IMR-90 (cell line): ENCODE measurements around the gene NFATC1. TPM values are rescaled to one million over a fixed set of nuclear protein-coding genes. Genes with fewer than 3 reads are reported as not detected.

Source experiments
- ATAC-seq: fragments of 200-7000 bp; cut with Tn5 transposase; 2 replicates; pipeline ENCODE4 v1.9.1; 2020; ENCODE audit warnings: low read depth, mild to moderate bottlenecking, moderate library complexity
- BruUV-seq: library from RNA; stranded (reverse); fragments of 400-500 nt; replicated peaks from 2 replicates; lab custom pipeline; 2021; lab: Mats Ljungman, UMichigan
- CTCF ChIA-PET: fragments of 300-600 bp; formaldehyde crosslinking; extraction: SDS; loops from one replicate; lab custom pipeline; 2021; ENCODE audit warnings: antibody characterized with exemption; lab: Yijun Ruan, JAX
- POLR2A ChIA-PET: fragments of 300-600 bp; sonication (Branson Sonifier 250); formaldehyde crosslinking; loops from one replicate; lab custom pipeline; 2022; ENCODE audit warnings: antibody characterized with exemption; ENCODE audit not compliant: unreplicated experiment; lab: Charles Lee
- DNase-seq: peaks from one replicate; pipeline ENCODE4 v3.0.0; 2013
- H2AFZ ChIP-seq: replicated peaks from 2 replicates; pipeline ENCODE3; 2013; ENCODE audit warnings: low read length, mild to moderate bottlenecking; ENCODE audit not compliant: poor library complexity
- H2AK5ac ChIP-seq: 2 replicates; pipeline ENCODE4 v1.6.1; 2013; ENCODE audit warnings: low read depth, low read length, inconsistent platforms
- H2AK9ac ChIP-seq: replicated peaks from 2 replicates; pipeline ENCODE3; 2013; ENCODE audit warnings: mild to moderate bottlenecking, low read depth, low read length, moderate library complexity; ENCODE audit not compliant: poor library complexity
- H2BK120ac ChIP-seq: 2 replicates; pipeline ENCODE4 v1.6.1; 2013; ENCODE audit warnings: low read depth, low read length, inconsistent platforms
- H2BK15ac ChIP-seq: 3 replicates; pipeline ENCODE4 v1.6.1; 2013; ENCODE audit warnings: low read depth, low read length, inconsistent platforms
- H2BK20ac ChIP-seq: 2 replicates; pipeline ENCODE4 v1.6.1; 2013; ENCODE audit warnings: low read depth, mild to moderate bottlenecking, inconsistent platforms, low read length, moderate library complexity
- H2BK5ac ChIP-seq: 2 replicates; pipeline ENCODE4 v1.6.1; 2013; ENCODE audit warnings: mild to moderate bottlenecking, low read depth, low read length, inconsistent platforms; ENCODE audit not compliant: poor library complexity, severe bottlenecking
- H3K14ac ChIP-seq: replicated peaks from 2 replicates; pipeline ENCODE4 v1.6.1; 2013; ENCODE audit warnings: low read depth, low read length, inconsistent platforms
- H3K18ac ChIP-seq: 2 replicates; pipeline ENCODE4 v1.6.1; 2013; ENCODE audit warnings: low read depth, low read length, control low read depth
- H3K23ac ChIP-seq: 2 replicates; pipeline ENCODE4 v1.6.1; 2013; ENCODE audit warnings: low read depth, low read length, inconsistent platforms
- H3K27ac ChIP-seq: 2 replicates; pipeline ENCODE4 v1.5.1; 2013; ENCODE audit warnings: mild to moderate bottlenecking, control low read depth, low read length; ENCODE audit not compliant: insufficient read depth
- H3K27me3 ChIP-seq: 2 replicates; pipeline ENCODE4 v1.6.1; 2013; ENCODE audit warnings: low read length; ENCODE audit not compliant: control insufficient read depth, insufficient read depth
- H3K36me3 ChIP-seq: 2 replicates; pipeline ENCODE4 v1.6.1; 2013; ENCODE audit warnings: low read length, mixed read lengths; ENCODE audit not compliant: control insufficient read depth, insufficient read depth
- H3K4ac ChIP-seq: 2 replicates; pipeline ENCODE4 v1.6.1; 2013; ENCODE audit warnings: low read depth, low read length, inconsistent platforms
- H3K4me1 ChIP-seq: 2 replicates; pipeline ENCODE4 v1.6.1; 2013; ENCODE audit warnings: low read length, mixed read lengths; ENCODE audit not compliant: control insufficient read depth, insufficient read depth
- H3K4me2 ChIP-seq: 2 replicates; pipeline ENCODE4 v1.6.1; 2013; ENCODE audit warnings: low read depth, mild to moderate bottlenecking, control low read depth, low read length, moderate library complexity
- H3K4me3 ChIP-seq: 2 replicates; pipeline ENCODE4 v1.5.1; 2013; ENCODE audit warnings: low read depth, mild to moderate bottlenecking, control low read depth, low read length, moderate library complexity; ENCODE audit not compliant: insufficient read depth
- H3K56ac ChIP-seq: 2 replicates; pipeline ENCODE4 v1.6.1; 2013; ENCODE audit warnings: low read length, inconsistent platforms; ENCODE audit not compliant: insufficient read depth; ENCODE audit errors: extremely low read depth
- H3K79me1 ChIP-seq, 2 experiments: 2 replicates each; pipeline ENCODE4 v1.6.1; 2013; ENCODE audit warnings: low read length in 2 of 2, inconsistent platforms in 1 of 2, low read depth in 1 of 2
- H3K9ac ChIP-seq: 2 replicates; pipeline ENCODE4 v1.6.1; 2013; ENCODE audit warnings: low read depth, low read length, control low read depth
- H3K9me1 ChIP-seq: 2 replicates; pipeline ENCODE4 v1.6.1; 2013; ENCODE audit warnings: low read length, inconsistent platforms; ENCODE audit not compliant: insufficient read depth
- H3K9me3 ChIP-seq: 2 replicates; pipeline ENCODE4 v1.6.1; 2013; ENCODE audit warnings: low read length; ENCODE audit not compliant: control insufficient read depth, insufficient read depth
- H4K20me1 ChIP-seq: 2 replicates; pipeline ENCODE4 v1.6.1; 2013; ENCODE audit warnings: low read length, inconsistent platforms; ENCODE audit not compliant: insufficient read depth
- H4K5ac ChIP-seq: 2 replicates; pipeline ENCODE4 v1.6.1; 2013; ENCODE audit warnings: mild to moderate bottlenecking, low read depth, low read length, control low read depth
- H4K8ac ChIP-seq, 2 experiments: 2 replicates each; pipeline ENCODE4 v1.6.1; 2013; ENCODE audit warnings: low read depth in 2 of 2, low read length in 2 of 2, control low read depth in 1 of 2, inconsistent platforms in 1 of 2
- H4K91ac ChIP-seq: 2 replicates; pipeline ENCODE4 v1.6.1; 2013; ENCODE audit warnings: low read depth, low read length, inconsistent platforms; ENCODE audit not compliant: insufficient read depth
- BHLHE40 ChIP-seq: fragments of 150-350 bp; IDR thresholded peaks from 2 replicates; pipeline ENCODE4 v1.6.1; 2016; ENCODE audit warnings: mild to moderate bottlenecking, low read depth, low read length
- CEBPB ChIP-seq: IDR thresholded peaks from 2 replicates; pipeline ENCODE4 v1.6.1; 2012; ENCODE audit warnings: low read depth, low read length, improper control_type of control experiment
- CHD1 ChIP-seq: IDR thresholded peaks from 2 replicates; pipeline ENCODE4 v1.6.1; 2012; ENCODE audit warnings: low read depth, low read length, improper control_type of control experiment
- FOS ChIP-seq: fragments of 150-350 bp; IDR thresholded peaks from 2 replicates; pipeline ENCODE4 v1.6.1; 2016; ENCODE audit warnings: low read depth, low read length
- MAZ ChIP-seq: IDR thresholded peaks from 2 replicates; pipeline ENCODE4 v1.6.1; 2012; ENCODE audit warnings: low read depth, mild to moderate bottlenecking, low read length, improper control_type of control experiment, moderate library complexity, borderline replicate concordance
- MXI1 ChIP-seq: IDR thresholded peaks from 2 replicates; pipeline ENCODE4 v1.6.1; 2012; ENCODE audit warnings: low read depth, mild to moderate bottlenecking, low read length, moderate library complexity, borderline replicate concordance
- NFE2L2 ChIP-seq: fragments of 150-350 bp; IDR thresholded peaks from 2 replicates; pipeline ENCODE4 v1.6.1; 2016; ENCODE audit warnings: low read depth, mild to moderate bottlenecking, low read length
- POLR2A ChIP-seq: IDR thresholded peaks from 2 replicates; pipeline ENCODE4 v1.6.1; 2012; ENCODE audit warnings: mild to moderate bottlenecking, low read depth, low read length
- RAD21 ChIP-seq: IDR thresholded peaks from 2 replicates; pipeline ENCODE4 v1.6.1; 2012; ENCODE audit warnings: low read length, improper control_type of control experiment
- RCOR1 ChIP-seq: IDR thresholded peaks from 2 replicates; pipeline ENCODE4 v1.6.1; 2012; ENCODE audit warnings: mild to moderate bottlenecking, low read length, improper control_type of control experiment; ENCODE audit not compliant: insufficient replicate concordance
- RFX5 ChIP-seq: IDR thresholded peaks from 2 replicates; pipeline ENCODE4 v1.8.0; 2012; ENCODE audit warnings: low read depth, mild to moderate bottlenecking, low read length, moderate library complexity
- WGBS, 2 experiments: methylation state at CpG; one replicate each; pipeline versions ENCODE4 v1.1.5 to v1.1.7; 2013; ENCODE audit warnings: missing lambda C conversion rate in 2 of 2; ENCODE audit not compliant: insufficient read length in 1 of 2; ENCODE audit errors: extremely low coverage in 2 of 2; 5-methylcytosine and 5-hydroxymethylcytosine counted together
- dilution Hi-C: fragments of 300-500 bp; cut with HindIII; formaldehyde crosslinking; loops from one replicate; pipeline ENCODE4 v1.14.3; 2018; ENCODE audit warnings: low sequenced_read_pairs; ENCODE audit not compliant: unreplicated experiment
- in situ Hi-C: fragments of 300-500 bp; cut with MboI; formaldehyde crosslinking; loops from 3 replicates; pipeline ENCODE4 v1.14.3; 2019; ENCODE audit warnings: low sequenced_read_pairs, inconsistent platforms, mixed read lengths
- intact Hi-C: fragments of 100-400 bp; cut with micrococcal nuclease; formaldehyde crosslinking; loops from 2 replicates; pipeline ENCODE4 v1.10.0; 2022
- polyA plus RNA-seq, 3 experiments: library from polyadenylated mRNA; depleted of rRNA; stranded (reverse); fragments of >200 nt; gene quantifications; 2 replicates each; pipeline ENCODE4 v1.2.3, GENCODE V29; 2012; ENCODE audit warnings: low replicate concordance in 1 of 3
- total RNA-seq: library from RNA; depleted of rRNA; stranded (reverse); fragments of >200 nt; gene quantifications from 2 replicates; pipeline ENCODE4 v1.2.3, GENCODE V29; 2012
- TF ChIP-seq, protein P1 (sequence below): fragments of 150-350 bp; IDR thresholded peaks from 2 replicates; pipeline ENCODE4 v1.6.1; 2017; ENCODE audit warnings: mild to moderate bottlenecking, antibody characterized with exemption, low read length, low read depth
- TF ChIP-seq, protein P2 (sequence below): fragments of 150-350 bp; IDR thresholded peaks from 2 replicates; pipeline ENCODE4 v1.6.1; 2016; ENCODE audit warnings: low read depth, mild to moderate bottlenecking, low read length, moderate library complexity, borderline replicate concordance
- TF ChIP-seq, protein P3 (sequence below): conservative IDR thresholded peaks from 2 replicates; pipeline ENCODE4 v1.5.1; 2012; ENCODE audit warnings: mild to moderate bottlenecking, low read depth, low read length, improper control_type of control experiment

The NFATC1 gene
- total and polyA plus RNA-seq, 2 of the 4 experiments (the other 2 are of a cell fraction): 0.36 to 1.8 TPM

DNA sequence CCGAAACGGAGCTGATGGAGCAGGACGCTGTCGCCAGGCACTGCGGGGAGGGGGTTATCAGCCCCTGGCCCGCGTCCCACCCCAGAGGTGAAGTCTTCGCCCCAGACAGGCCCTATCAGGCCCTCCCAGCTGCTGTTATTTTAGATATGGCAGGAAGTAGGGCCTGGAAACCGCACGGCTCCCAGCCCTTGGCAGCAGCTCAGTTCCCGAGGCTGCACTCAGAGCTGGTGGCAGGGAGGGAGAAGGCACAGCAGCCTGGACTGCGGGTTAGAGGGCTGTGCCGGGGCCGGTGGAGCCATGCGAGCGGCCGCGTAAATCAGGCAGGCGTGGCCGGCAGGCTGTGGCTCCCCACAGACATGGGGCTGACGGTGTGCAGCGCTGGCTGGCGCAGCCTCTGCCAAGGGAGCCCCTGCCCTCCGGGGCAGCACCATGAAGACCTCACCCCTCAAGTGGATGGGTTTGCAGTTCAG lies 111.4 kb downstream of the NFATC1 start:
- Histone ChIP-seq H3K9me1 (no peaks in the 10 kb centered on the region), H3K27ac (no peak overlapping the region), H3K4me2 (peak overlapping the region; percentile 63; the same call in 1 of the 2 replicates), H3K4me1 (peaks cover 5% of the 10 kb centered on the region; the same call in 1 of the 2 replicates), H2BK20ac (no peak overlapping the region), H3K18ac (no peak overlapping the region; the same call in 1 of the 2 replicates), H2BK5ac (no peak overlapping the region), H4K8ac (peak overlapping the region; percentile 52 to 72; a peak in 2 of 4 replicates), H4K91ac (peak overlapping the region; percentile 7; the same call in 1 of the 2 replicates), H2BK120ac (no peak overlapping the region), H3K56ac (no peak overlapping the region), H3K4ac (0 out of 2 replicates have a peak overlapping the region, but pooled peaks have one; percentile 61), H2BK15ac (no peak overlapping the region), H2AFZ (peak overlapping the region; percentile 83), H3K79me1 (no peaks in the 10 kb centered on the region), H3K14ac (no peak overlapping the region), H3K4me3 (no peak overlapping the region), H4K20me1 (no peaks in the 10 kb centered on the region), H4K5ac (peak overlapping the region; percentile 21; the same call in 1 of the 2 replicates), H3K9ac (peak overlapping the region; percentile 20; the same call in 1 of the 2 replicates), H3K27me3 (no peaks in the 10 kb centered on the region; the same call in 1 of the 2 replicates), H3K9me3 (peaks cover 4% of the 10 kb centered on the region; the same call in 1 of the 2 replicates), H3K23ac (no peak overlapping the region), H3K36me3 (no peaks in the 10 kb centered on the region), H2AK9ac (peak overlapping the region; percentile 77), H2AK5ac (no peak overlapping the region)
- ChIA-PET CTCF (interaction anchor here (1.2 kb wide), 1 partner anchor 10 kb away, joined by 4 read pairs; no protein-coding TSS in a partner anchor), POLR2A (no interaction called here)
- intact Hi-C loops: no loop called here
- ATAC-seq (peak; percentile 56), DNase-seq (no peak)
- 53% methylated on average over 5 of the region's 24 CpGs; no CpG with 5 or more reads in 1 of the 2 experiments for WGBS, 2 experiments
- no TSS peak for BruUV-seq
- TF ChIP-seq, protein P1, sequence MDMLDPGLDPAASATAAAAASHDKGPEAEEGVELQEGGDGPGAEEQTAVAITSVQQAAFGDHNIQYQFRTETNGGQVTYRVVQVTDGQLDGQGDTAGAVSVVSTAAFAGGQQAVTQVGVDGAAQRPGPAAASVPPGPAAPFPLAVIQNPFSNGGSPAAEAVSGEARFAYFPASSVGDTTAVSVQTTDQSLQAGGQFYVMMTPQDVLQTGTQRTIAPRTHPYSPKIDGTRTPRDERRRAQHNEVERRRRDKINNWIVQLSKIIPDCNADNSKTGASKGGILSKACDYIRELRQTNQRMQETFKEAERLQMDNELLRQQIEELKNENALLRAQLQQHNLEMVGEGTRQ: no peak
- TF ChIP-seq RFX5 (no peak), BHLHE40 (no peak), RCOR1 (no peak), POLR2A (no peak), FOS (no peak), CHD1 (no peak), NFE2L2 (no peak), CEBPB (no peak), RAD21 (no peak), MAZ (no peak), MXI1 (no peak)
- TF ChIP-seq, protein P2, sequence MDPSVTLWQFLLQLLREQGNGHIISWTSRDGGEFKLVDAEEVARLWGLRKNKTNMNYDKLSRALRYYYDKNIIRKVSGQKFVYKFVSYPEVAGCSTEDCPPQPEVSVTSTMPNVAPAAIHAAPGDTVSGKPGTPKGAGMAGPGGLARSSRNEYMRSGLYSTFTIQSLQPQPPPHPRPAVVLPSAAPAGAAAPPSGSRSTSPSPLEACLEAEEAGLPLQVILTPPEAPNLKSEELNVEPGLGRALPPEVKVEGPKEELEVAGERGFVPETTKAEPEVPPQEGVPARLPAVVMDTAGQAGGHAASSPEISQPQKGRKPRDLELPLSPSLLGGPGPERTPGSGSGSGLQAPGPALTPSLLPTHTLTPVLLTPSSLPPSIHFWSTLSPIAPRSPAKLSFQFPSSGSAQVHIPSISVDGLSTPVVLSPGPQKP: no peak
- TF ChIP-seq, protein P3, sequence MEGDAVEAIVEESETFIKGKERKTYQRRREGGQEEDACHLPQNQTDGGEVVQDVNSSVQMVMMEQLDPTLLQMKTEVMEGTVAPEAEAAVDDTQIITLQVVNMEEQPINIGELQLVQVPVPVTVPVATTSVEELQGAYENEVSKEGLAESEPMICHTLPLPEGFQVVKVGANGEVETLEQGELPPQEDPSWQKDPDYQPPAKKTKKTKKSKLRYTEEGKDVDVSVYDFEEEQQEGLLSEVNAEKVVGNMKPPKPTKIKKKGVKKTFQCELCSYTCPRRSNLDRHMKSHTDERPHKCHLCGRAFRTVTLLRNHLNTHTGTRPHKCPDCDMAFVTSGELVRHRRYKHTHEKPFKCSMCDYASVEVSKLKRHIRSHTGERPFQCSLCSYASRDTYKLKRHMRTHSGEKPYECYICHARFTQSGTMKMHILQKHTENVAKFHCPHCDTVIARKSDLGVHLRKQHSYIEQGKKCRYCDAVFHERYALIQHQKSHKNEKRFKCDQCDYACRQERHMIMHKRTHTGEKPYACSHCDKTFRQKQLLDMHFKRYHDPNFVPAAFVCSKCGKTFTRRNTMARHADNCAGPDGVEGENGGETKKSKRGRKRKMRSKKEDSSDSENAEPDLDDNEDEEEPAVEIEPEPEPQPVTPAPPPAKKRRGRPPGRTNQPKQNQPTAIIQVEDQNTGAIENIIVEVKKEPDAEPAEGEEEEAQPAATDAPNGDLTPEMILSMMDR: no peak
- in situ Hi-C loops: no loop called here
- dilution Hi-C loops: no loop called here
